Adrenal gland (tissue), 5 donors: ENCODE data around the gene OR51B5.

Source experiments
- CTCF ChIP-seq, 6 experiments: fragments of 450-650 bp in 4 of 6; fragments of 200-600 bp in 2 of 6; sonication (generic) in 1 of 6; IDR thresholded peaks; 1 replicate in 5 of 6; 2 replicates in 1 of 6; pipeline versions ENCODE4 v1.5.1 to v1.8.0; 2016 to 2021; ENCODE audit warnings: antibody characterized with exemption in 6 of 6, mild to moderate bottlenecking in 2 of 6, moderate library complexity in 1 of 6
- POLR2A ChIP-seq, 2 donors: fragments of 450-650 bp; IDR thresholded peaks; one replicate each; pipeline ENCODE4 v1.6.1; 2017; ENCODE audit warnings: antibody characterized with exemption in 2 of 2, mild to moderate bottlenecking in 2 of 2, moderate library complexity in 1 of 2
- donor health status: DM: no; HTN: no; CAD: no.

DNA sequence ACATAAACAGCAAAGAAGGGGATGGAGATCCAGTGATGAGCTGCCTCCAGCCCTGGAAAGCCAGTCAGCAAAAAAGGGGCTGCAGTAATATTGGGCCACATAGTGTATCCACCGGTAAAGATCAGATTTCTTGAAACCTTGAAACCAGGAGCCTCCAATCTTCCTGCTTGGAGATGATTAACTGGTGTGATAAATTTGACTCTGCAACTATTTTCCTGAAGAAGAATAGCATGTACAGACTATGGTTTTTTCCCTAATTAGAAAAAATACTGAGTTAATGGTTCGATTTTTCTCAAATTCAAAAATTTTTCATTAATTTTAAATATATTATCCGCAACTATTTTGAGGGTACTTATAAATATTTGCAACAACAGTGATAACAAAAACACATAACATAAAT lies 19.1 kb downstream of the OR51B5 start, which contains the start of gene OR51B2:
- TF ChIP-seq CTCF (IDR thresholded peaks at IDR 0.05): no peak
- TF ChIP-seq POLR2A (IDR thresholded peaks at IDR 0.05): no peak
